ENCODE data around the gene SKOR2. TPM values are rescaled to one million over a fixed set of nuclear protein-coding genes. Genes with fewer than 3 reads are reported as not detected.

SKOR2 gene
- total and polyA plus RNA-seq, 2 of the 4 experiments (the other 2 are of a cell fraction): not detected

- H2AK9ac ChIP-seq (replicated peaks; ENCODE audit: low read depth, low read length, poor library complexity): no peak overlapping the region
- no peak overlapping the region for H2BK120ac ChIP-seq (ENCODE audit: low read depth, low read length)
- no peak overlapping the region for H2AFZ ChIP-seq (replicated peaks; ENCODE audit: low read length, poor library complexity)
- no peaks in the 10 kb centered on the region for H3K9me1 ChIP-seq (ENCODE audit: insufficient read depth, low read length)
- no TSS peak for BruUV-seq (replicated peaks)
- no peaks in the 10 kb centered on the region for H3K9me3 ChIP-seq (ENCODE audit: control insufficient read depth, insufficient read depth, low read length)
- ChIA-PET CTCF (no interaction called here), POLR2A (ENCODE audit: unreplicated experiment) (no interaction called here)
- TF ChIP-seq SMC3 (IDR thresholded peaks at IDR 0.05; ENCODE audit: low read depth, low read length) (no peak), USF2 (IDR thresholded peaks at IDR 0.05; ENCODE audit: low read depth, low read length) (no peak), RAD21 (IDR thresholded peaks at IDR 0.05; ENCODE audit: low read length) (no peak), RCOR1 (IDR thresholded peaks at IDR 0.05; ENCODE audit: insufficient replicate concordance, low read length) (no peak), MAZ (IDR thresholded peaks at IDR 0.05; ENCODE audit: borderline replicate concordance, low read depth, low read length) (no peak)
- H2AK5ac ChIP-seq (ENCODE audit: low read depth, low read length): no peak overlapping the region
- no peak overlapping the region for H2BK5ac ChIP-seq (ENCODE audit: low read depth, low read length, poor library complexity, severe bottlenecking)
- no peaks in the 10 kb centered on the region for H3K27me3 ChIP-seq (ENCODE audit: control insufficient read depth, insufficient read depth, low read length)
- no peak overlapping the region for H3K18ac ChIP-seq (ENCODE audit: low read depth, low read length)
- H3K4me1 ChIP-seq (ENCODE audit: control insufficient read depth, insufficient read depth, low read length): no peaks in the 10 kb centered on the region
- WGBS, 2 experiments (ENCODE audit: extremely low coverage in 2 of 2, insufficient read length in 1 of 2): no CpG with 5 or more reads among the region's 1 CpG
- no peak overlapping the region for H3K9ac ChIP-seq (ENCODE audit: low read depth, low read length)
- no peak overlapping the region for H3K4ac ChIP-seq (ENCODE audit: low read depth, low read length)
- H4K8ac ChIP-seq (ENCODE audit: low read depth in 2 of 2, low read length in 2 of 2): no peak overlapping the region
- H2BK15ac ChIP-seq (ENCODE audit: low read depth, low read length): no peak overlapping the region
- H4K91ac ChIP-seq (ENCODE audit: insufficient read depth, low read depth, low read length): no peak overlapping the region
- H3K79me1 ChIP-seq (ENCODE audit: low read depth in 1 of 2, low read length in 2 of 2): no peaks in the 10 kb centered on the region
- no peak overlapping the region for H3K14ac ChIP-seq (replicated peaks; ENCODE audit: low read depth, low read length)
- no peaks in the 10 kb centered on the region for H3K36me3 ChIP-seq (ENCODE audit: control insufficient read depth, insufficient read depth, low read length)
- no peak overlapping the region for H2BK20ac ChIP-seq (ENCODE audit: low read depth, low read length)
- H4K5ac ChIP-seq (ENCODE audit: low read depth, low read length): no peak overlapping the region
- DNase-seq (no peak), ATAC-seq (ENCODE audit: low read depth) (no peak)
- no peak overlapping the region for H3K27ac ChIP-seq (ENCODE audit: insufficient read depth, low read length)
- H3K23ac ChIP-seq (ENCODE audit: low read depth, low read length): no peak overlapping the region
- no peak overlapping the region for H3K4me3 ChIP-seq (ENCODE audit: insufficient read depth, low read depth, low read length)
- in situ Hi-C loops (cut with MboI; ENCODE audit: low sequenced_read_pairs) (no loop called here), intact Hi-C loops (cut with micrococcal nuclease) (no loop called here), dilution Hi-C loops (cut with HindIII; ENCODE audit: low sequenced_read_pairs, unreplicated experiment) (no loop called here)
- H3K4me2 ChIP-seq (ENCODE audit: low read depth, low read length): no peak overlapping the region
- no peaks in the 10 kb centered on the region for H4K20me1 ChIP-seq (ENCODE audit: insufficient read depth, low read length)
- H3K56ac ChIP-seq (ENCODE audit: extremely low read depth, insufficient read depth, low read length): no peak overlapping the region
Observed at GRCh38 chr18:47296462-47296861, 45.0 kb upstream of the SKOR2 start.

Measured in IMR-90 (cell line).